DOHH2 (cell line): Measurements from ENCODE around the gene DMD.

Source experiments
- H3F3A ChIP-seq: fragments of 200-600 bp; sonication (generic), shearing (Covaris generic); 2 replicates; pipeline ENCODE4 v1.6.0; 2016; ENCODE audit warnings: antibody characterized with exemption, mild to moderate bottlenecking; ENCODE audit not compliant: control insufficient read depth, insufficient read depth
- H3K27ac ChIP-seq: fragments of 200-600 bp; sonication (generic); 2 replicates; pipeline ENCODE4 v1.5.1; 2014; ENCODE audit warnings: low read depth, mild to moderate bottlenecking, low read length, moderate library complexity
- H3K27me3 ChIP-seq: fragments of 200-600 bp; sonication (generic); 2 replicates; pipeline ENCODE4 v1.6.1; 2014; ENCODE audit warnings: mild to moderate bottlenecking, low read length, mixed read lengths; ENCODE audit not compliant: control insufficient read depth
- H3K36me3 ChIP-seq: fragments of 200-600 bp; sonication (generic); 2 replicates; pipeline ENCODE4 v1.6.1; 2014; ENCODE audit warnings: mild to moderate bottlenecking, low read length, moderate library complexity, mixed read lengths; ENCODE audit not compliant: control insufficient read depth
- H3K4me1 ChIP-seq: fragments of 200-600 bp; sonication (generic); 2 replicates; pipeline ENCODE4 v1.6.1; 2014; ENCODE audit warnings: mild to moderate bottlenecking, low read length, mixed read lengths; ENCODE audit not compliant: control insufficient read depth
- H3K4me2 ChIP-seq: fragments of 200-600 bp; sonication (generic); 2 replicates; pipeline ENCODE4 v1.6.0; 2014; ENCODE audit warnings: mild to moderate bottlenecking, low read length, moderate library complexity
- H3K4me3 ChIP-seq: fragments of 200-600 bp; sonication (generic); 2 replicates; pipeline ENCODE4 v1.5.1; 2014; ENCODE audit warnings: mild to moderate bottlenecking, low read length, mixed read lengths
- H3K79me2 ChIP-seq: fragments of 200-600 bp; sonication (generic); 2 replicates; pipeline ENCODE4 v1.6.1; 2014; ENCODE audit warnings: mild to moderate bottlenecking, low read length, mixed read lengths; ENCODE audit not compliant: control insufficient read depth
- H3K9me2 ChIP-seq: fragments of 200-600 bp; sonication (generic); replicated peaks from 2 replicates; pipeline ENCODE4 v1.6.1; 2014; ENCODE audit warnings: mild to moderate bottlenecking, low read length, mixed read lengths; ENCODE audit not compliant: control insufficient read depth
- H3K9me3 ChIP-seq: fragments of 200-600 bp; sonication (generic); 2 replicates; pipeline ENCODE4 v1.6.1; 2014; ENCODE audit warnings: antibody characterized with exemption, low read length, mixed read lengths; ENCODE audit not compliant: control insufficient read depth, insufficient read depth
- H4K20me1 ChIP-seq: fragments of 200-600 bp; sonication (generic); 2 replicates; pipeline ENCODE4 v1.6.0; 2014; ENCODE audit warnings: low read depth, mild to moderate bottlenecking, antibody characterized with exemption, low read length, moderate library complexity; ENCODE audit not compliant: control insufficient read depth, insufficient read depth
- CTCF ChIP-seq: fragments of 200-600 bp; sonication (generic); IDR thresholded peaks from one replicate; pipeline ENCODE4 v1.5.1; 2014; ENCODE audit warnings: antibody characterized with exemption, mild to moderate bottlenecking, low read depth, low read length; ENCODE audit not compliant: poor library complexity, severe bottlenecking
- EZH2phosphoT487 ChIP-seq: fragments of 200-600 bp; sonication (generic); IDR thresholded peaks from 2 replicates; pipeline ENCODE4 v1.6.1; 2017; ENCODE audit warnings: borderline replicate concordance, mild to moderate bottlenecking, antibody characterized with exemption, low read length, moderate library complexity, mixed read lengths

The DMD gene

GRCh38 chrX:31374786-31375185 lies 1836.6 kb downstream of the DMD start:
- Histone ChIP-seq H3K4me2 (no peak overlapping the region), H4K20me1 (no peaks in the 10 kb centered on the region), H3K4me1 (no peaks in the 10 kb centered on the region), H3K27ac (no peak overlapping the region), H3K36me3 (no peaks in the 10 kb centered on the region), H3K9me3 (no peaks in the 10 kb centered on the region), H3K79me2 (no peaks in the 10 kb centered on the region), H3K27me3 (no peaks in the 10 kb centered on the region), H3K4me3 (no peak overlapping the region), H3K9me2 (no peaks in the 10 kb centered on the region), H3F3A (no peaks in the 10 kb centered on the region)
- TF ChIP-seq CTCF (no peak), EZH2phosphoT487 (no peak)

GRCh38 chrX:31371956-31372355 lies 1839.4 kb downstream of the DMD start:
- Histone ChIP-seq H3K4me1 (no peaks in the 10 kb centered on the region), H3K9me2 (no peaks in the 10 kb centered on the region), H4K20me1 (no peaks in the 10 kb centered on the region), H3K9me3 (no peaks in the 10 kb centered on the region), H3K79me2 (no peaks in the 10 kb centered on the region), H3K36me3 (no peaks in the 10 kb centered on the region), H3K27me3 (no peaks in the 10 kb centered on the region), H3F3A (no peaks in the 10 kb centered on the region), H3K27ac (no peak overlapping the region), H3K4me2 (no peak overlapping the region), H3K4me3 (no peak overlapping the region)
- TF ChIP-seq CTCF = no peak
- no peak for TF ChIP-seq EZH2phosphoT487

GRCh38 chrX:31367816-31368215 lies 1843.5 kb downstream of the DMD start:
- H3K27me3 ChIP-seq = no peaks in the 10 kb centered on the region
- no peak overlapping the region for H3K4me2 ChIP-seq
- H3K79me2 ChIP-seq = no peaks in the 10 kb centered on the region
- H3K27ac ChIP-seq = no peak overlapping the region
- H3K4me3 ChIP-seq = no peak overlapping the region
- H3K9me3 ChIP-seq = no peaks in the 10 kb centered on the region
- TF ChIP-seq EZH2phosphoT487 (no peak), CTCF (no peak)
- no peaks in the 10 kb centered on the region for H3K36me3 ChIP-seq
- H3F3A ChIP-seq = no peaks in the 10 kb centered on the region
- H3K9me2 ChIP-seq = no peaks in the 10 kb centered on the region
- H4K20me1 ChIP-seq = no peaks in the 10 kb centered on the region
- H3K4me1 ChIP-seq = no peaks in the 10 kb centered on the region

GRCh38 chrX:31366041-31366440 lies 1845.3 kb downstream of the DMD start:
- H3K4me2 ChIP-seq = no peak overlapping the region

More at GRCh38 chrX:31366041-31366440, 1845.3 kb downstream of the DMD start:
- Histone ChIP-seq H4K20me1 (no peaks in the 10 kb centered on the region), H3K27me3 (no peaks in the 10 kb centered on the region), H3F3A (no peaks in the 10 kb centered on the region), H3K9me3 (no peaks in the 10 kb centered on the region), H3K79me2 (no peaks in the 10 kb centered on the region), H3K9me2 (no peaks in the 10 kb centered on the region), H3K4me3 (no peak overlapping the region), H3K4me1 (no peaks in the 10 kb centered on the region), H3K27ac (no peak overlapping the region), H3K36me3 (no peaks in the 10 kb centered on the region)
- TF ChIP-seq CTCF = no peak
- TF ChIP-seq EZH2phosphoT487 = no peak
